Astrocyte (in vitro differentiated cells and primary cell): Measurements from ENCODE around the gene CDR2L.

Source experiments
- CTCF ChIP-seq: IDR thresholded peaks from 2 replicates; pipeline ENCODE4 v1.5.1; 2011; ENCODE audit warnings: low read depth, mild to moderate bottlenecking, inconsistent platforms, low read length, moderate library complexity; ENCODE audit not compliant: insufficient read depth
- EZH2 ChIP-seq: IDR thresholded peaks from 2 replicates; pipeline ENCODE4 v1.6.1; 2012; ENCODE audit warnings: mild to moderate bottlenecking, low read length, inconsistent platforms; ENCODE audit not compliant: insufficient read depth

- TF ChIP-seq CTCF (no peak), EZH2 (no peak)
Observed at GRCh38 chr17:75048249-75048878, 60.9 kb downstream of the CDR2L start.
